ENCODE data around the gene ABTB2.
"Not testable (repeated sequence)": the region's sequence is repeated elsewhere in the genome, so short reads cannot be mapped to it uniquely, and the experiment has no call there.

The ABTB2 gene

GRCh38 chr11:34357701-34358257 is at the start of gene ABTB2:
ABTB2 (minus strand) TSS chr11:34358010.
- in situ Hi-C loops (cut with MboI; ENCODE audit: low sequenced_read_pairs), result no loop called here

GRCh38 chr11:34407121-34407813 is 49.5 kb upstream of the ABTB2 start:
- in situ Hi-C loops (cut with MboI; ENCODE audit: low sequenced_read_pairs), result no loop called here

- in situ Hi-C loops (cut with MboI; ENCODE audit: low sequenced_read_pairs), result no loop called here
Measured at GRCh38 chr11:34406413-34406812, 48.6 kb upstream of the ABTB2 start.

GRCh38 chr11:34405079-34405858 is 47.5 kb upstream of the ABTB2 start:
- in situ Hi-C loops (cut with MboI; ENCODE audit: low sequenced_read_pairs), result no loop called here

- in situ Hi-C loops (cut with MboI; ENCODE audit: low sequenced_read_pairs), result no loop called here
Measured at GRCh38 chr11:34404280-34404679, 46.5 kb upstream of the ABTB2 start.

GRCh38 chr11:34403431-34403830 is 45.6 kb upstream of the ABTB2 start:
- in situ Hi-C loops (cut with MboI; ENCODE audit: low sequenced_read_pairs), result no loop called here

GRCh38 chr11:34397811-34398210 is 40.0 kb upstream of the ABTB2 start:
- in situ Hi-C loops (cut with MboI; ENCODE audit: low sequenced_read_pairs), result no loop called here

- in situ Hi-C loops (cut with MboI; ENCODE audit: low sequenced_read_pairs), result no loop called here
Measured at GRCh38 chr11:34397120-34397519, 39.3 kb upstream of the ABTB2 start.

GRCh38 chr11:34395916-34396550 is 38.2 kb upstream of the ABTB2 start:
- in situ Hi-C loops (cut with MboI; ENCODE audit: low sequenced_read_pairs), result no loop called here

GRCh38 chr11:34394771-34395300 is 37.0 kb upstream of the ABTB2 start:
- in situ Hi-C loops (cut with MboI; ENCODE audit: low sequenced_read_pairs), result no loop called here

GRCh38 chr11:34387653-34388052 is 29.8 kb upstream of the ABTB2 start:
- in situ Hi-C loops (cut with MboI; ENCODE audit: low sequenced_read_pairs), result no loop called here

- in situ Hi-C loops (cut with MboI; ENCODE audit: low sequenced_read_pairs), result not testable (repeated sequence)
Measured at GRCh38 chr11:34386356-34386755, 28.5 kb upstream of the ABTB2 start.

- in situ Hi-C loops (cut with MboI; ENCODE audit: low sequenced_read_pairs), result no loop called here
Measured at GRCh38 chr11:34382532-34383276, 24.9 kb upstream of the ABTB2 start.

GRCh38 chr11:34381775-34382174 is 24.0 kb upstream of the ABTB2 start:
- in situ Hi-C loops (cut with MboI; ENCODE audit: low sequenced_read_pairs), result no loop called here

GRCh38 chr11:34380696-34381095 is 22.9 kb upstream of the ABTB2 start:
- in situ Hi-C loops (cut with MboI; ENCODE audit: low sequenced_read_pairs), result no loop called here

- in situ Hi-C loops (cut with MboI; ENCODE audit: low sequenced_read_pairs), result no loop called here
Measured at GRCh38 chr11:34379539-34379938, 21.7 kb upstream of the ABTB2 start.

- in situ Hi-C loops (cut with MboI; ENCODE audit: low sequenced_read_pairs), result no loop called here
Measured at GRCh38 chr11:34379079-34379478, 21.3 kb upstream of the ABTB2 start.

- in situ Hi-C loops (cut with MboI; ENCODE audit: low sequenced_read_pairs), result no loop called here
Measured at GRCh38 chr11:34373727-34374126, 15.9 kb upstream of the ABTB2 start.

GRCh38 chr11:34366522-34366921 is 8.7 kb upstream of the ABTB2 start:
- in situ Hi-C loops (cut with MboI; ENCODE audit: low sequenced_read_pairs), result no loop called here

GRCh38 chr11:34364102-34364501 is 6.3 kb upstream of the ABTB2 start:
- in situ Hi-C loops (cut with MboI; ENCODE audit: low sequenced_read_pairs), result no loop called here

Measured in hTERT RPE-1 (cell line).